ENCODE data around the gene TMX1. TPM values are rescaled to one million over a fixed set of nuclear protein-coding genes. Genes with fewer than 3 reads are reported as not detected.
"Not testable (repeated sequence)": the region's sequence is repeated elsewhere in the genome, so short reads cannot be mapped to it uniquely, and the experiment has no call there.

TMX1 gene
- total RNA-seq, 4 donors from 2014 or later = 11.4 to 25.8 (median 17.7) TPM

- intact Hi-C loops (cut with DNase I; ENCODE audit: low total_unique reads) = no loop called here
- H3K4me3 ChIP-seq (ENCODE audit: low read depth, poor library complexity, severe bottlenecking) = no peak overlapping the region
- WGBS, 2 donors = 68 to 81% methylated on average over 1 of the region's 1 CpG
- no peak for TF ChIP-seq POLR2A (IDR thresholded peaks at IDR 0.05)
- no peak for TF ChIP-seq CTCF (IDR thresholded peaks at IDR 0.05)
- no peak for DNase-seq (ENCODE audit: low spot score in 2 of 2)
These were observed 23.4 kb upstream of the TMX1 start for GRCh38 chr14:51216602-51217001.

GRCh38 chr14:51219473-51220448, 20.3 kb upstream of the TMX1 start:
- WGBS, 2 donors = 63 to 66% methylated on average over 7 of the region's 7 CpGs
- DNase-seq (ENCODE audit: low spot score in 2 of 2) = no peak
- TF ChIP-seq CTCF (IDR thresholded peaks at IDR 0.05) (no peak), POLR2A (IDR thresholded peaks at IDR 0.05) (no peak)
- no peak overlapping the region for H3K4me3 ChIP-seq (ENCODE audit: low read depth, poor library complexity, severe bottlenecking)
- intact Hi-C loops (cut with DNase I; ENCODE audit: low total_unique reads) = no loop called here

DNA sequence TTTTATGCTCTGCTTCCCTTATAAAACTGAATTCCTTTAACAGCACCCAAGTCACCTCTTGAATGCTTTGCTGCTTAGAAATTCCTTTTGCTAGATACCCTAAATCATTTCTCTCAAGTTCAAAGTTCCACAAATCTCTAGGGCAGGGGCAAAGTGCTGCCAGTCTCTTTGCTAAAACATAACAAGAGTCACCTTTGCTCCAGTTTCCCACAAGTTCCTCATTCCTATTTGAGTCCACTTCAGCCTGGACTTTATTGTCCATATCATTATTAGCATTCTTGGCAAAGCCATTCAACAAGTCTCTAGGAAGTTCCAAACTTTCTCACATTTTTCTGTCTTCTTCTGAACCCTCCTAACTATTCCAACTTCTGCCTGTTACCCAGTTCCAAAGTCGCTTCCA, 16.6 kb upstream of the TMX1 start:
- DNase-seq (ENCODE audit: low spot score in 2 of 2); intact Hi-C loops (cut with DNase I; ENCODE audit: low total_unique reads); H3K4me3 ChIP-seq (ENCODE audit: low read depth, poor library complexity, severe bottlenecking): not testable (repeated sequence)
- WGBS, 2 donors = 94 to 100% methylated on average over 1 of the region's 1 CpG

- TF ChIP-seq CTCF (IDR thresholded peaks at IDR 0.05) (no peak), POLR2A (IDR thresholded peaks at IDR 0.05) (no peak)
- no peak overlapping the region for H3K4me3 ChIP-seq (ENCODE audit: low read depth, poor library complexity, severe bottlenecking)
- intact Hi-C loops (cut with DNase I; ENCODE audit: low total_unique reads) = no loop called here
- DNase-seq (ENCODE audit: low spot score in 2 of 2) = no peak
- 98 to 100% methylated on average over 1 of the region's 1 CpG for WGBS, 2 donors
These were observed 15.5 kb upstream of the TMX1 start for GRCh38 chr14:51224551-51224950.

GRCh38 chr14:51225751-51226150, 14.3 kb upstream of the TMX1 start:
- no peak for DNase-seq (ENCODE audit: low spot score in 2 of 2)
- intact Hi-C loops (cut with DNase I; ENCODE audit: low total_unique reads) = no loop called here
- no peak overlapping the region for H3K4me3 ChIP-seq (ENCODE audit: low read depth, poor library complexity, severe bottlenecking)
- WGBS, 2 donors = 49 to 61% methylated on average over 2 of the region's 2 CpGs
- no peak for TF ChIP-seq POLR2A (IDR thresholded peaks at IDR 0.05)
- TF ChIP-seq CTCF (IDR thresholded peaks at IDR 0.05) = no peak

DNA sequence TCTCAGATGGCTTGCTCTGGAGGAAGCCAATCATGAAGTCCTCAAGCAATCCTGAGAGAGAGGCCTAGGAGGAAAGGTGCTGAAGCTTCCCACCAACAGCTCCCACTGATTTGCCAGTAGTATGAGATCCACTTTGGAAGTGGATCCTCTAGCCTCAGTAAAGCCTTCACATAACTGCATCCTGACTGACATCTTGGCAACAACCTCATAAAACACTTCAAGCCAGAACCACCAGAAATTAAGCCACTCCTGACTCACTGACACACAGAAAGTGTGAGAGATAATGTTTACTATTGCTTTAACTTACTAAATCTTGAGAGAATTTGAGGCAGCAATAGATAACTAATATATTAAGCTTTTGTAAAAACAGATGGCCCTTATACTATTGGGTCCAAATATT, 11.7 kb upstream of the TMX1 start:
- no peak for DNase-seq (ENCODE audit: low spot score in 2 of 2)
- no peak for TF ChIP-seq CTCF (IDR thresholded peaks at IDR 0.05)
- no peak for TF ChIP-seq POLR2A (IDR thresholded peaks at IDR 0.05)
- H3K4me3 ChIP-seq (ENCODE audit: low read depth, poor library complexity, severe bottlenecking) = no peak overlapping the region
- intact Hi-C loops (cut with DNase I; ENCODE audit: low total_unique reads) = no loop called here
